Myocyte (in vitro differentiated cells): ENCODE measurements around the gene HOXC5. TPM values are rescaled to one million over a fixed set of nuclear protein-coding genes. Genes with fewer than 3 reads are reported as not detected.
A peak's percentile ranks its signal among the peaks of the same experiment; 100 is the strongest.

Experiments
- DNase-seq: peaks from one replicate; pipeline ENCODE4 v3.0.0-alpha.2; 2012; ENCODE audit warnings: low read depth
- total RNA-seq: library from RNA; depleted of rRNA; stranded (reverse); fragments of >200 nt; gene quantifications from 2 replicates; pipeline ENCODE4 v1.2.3, GENCODE V29; 2014

The HOXC5 gene
- total RNA-seq, 1 donor from 2014 or later, result 1.2 TPM

GRCh38 chr12:54006559-54007220, 26.2 kb upstream of the HOXC5 start:
- DNase-seq, result no peak

- DNase-seq, result no peak
These were observed 25.2 kb upstream of the HOXC5 start for GRCh38 chr12:54007538-54008259.

GRCh38 chr12:54008260-54008552, 24.6 kb upstream of the HOXC5 start:
- no peak for DNase-seq

GRCh38 chr12:54009171-54010052, 23.4 kb upstream of the HOXC5 start:
- peak; percentile 55 for DNase-seq

GRCh38 chr12:54010053-54010971, 22.5 kb upstream of the HOXC5 start:
- DNase-seq, result peak; percentile 38

DNA sequence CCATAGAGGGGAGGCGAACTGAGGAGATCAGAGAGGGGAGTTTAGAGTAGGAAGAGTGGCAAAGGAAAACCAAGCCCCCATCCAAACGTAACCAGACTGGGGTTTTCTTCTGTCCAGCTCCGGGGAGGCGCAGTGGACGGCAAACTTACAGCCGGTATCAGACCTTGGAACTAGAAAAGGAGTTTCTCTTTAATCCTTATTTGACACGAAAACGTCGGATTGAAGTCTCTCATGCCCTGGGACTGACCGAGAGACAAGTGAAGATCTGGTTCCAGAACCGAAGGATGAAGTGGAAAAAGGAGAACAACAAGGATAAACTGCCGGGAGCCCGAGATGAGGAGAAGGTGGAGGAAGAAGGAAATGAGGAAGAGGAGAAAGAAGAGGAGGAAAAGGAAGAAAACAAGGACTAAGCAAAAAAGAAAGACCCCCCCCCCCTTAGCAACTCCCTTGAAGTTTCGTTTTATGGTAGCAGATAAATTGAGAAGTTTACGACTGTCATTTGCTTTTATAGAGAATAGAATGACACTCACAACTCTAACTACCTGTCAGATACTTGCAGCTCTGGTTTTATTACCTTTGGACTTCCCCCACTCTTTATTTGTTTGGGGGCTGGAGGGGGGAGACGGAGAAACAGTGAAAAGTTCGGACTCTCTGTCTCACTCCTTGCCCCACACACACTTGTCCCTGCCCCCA, 21.7 kb upstream of the HOXC5 start:
- peak; percentile 34 for DNase-seq

DNA sequence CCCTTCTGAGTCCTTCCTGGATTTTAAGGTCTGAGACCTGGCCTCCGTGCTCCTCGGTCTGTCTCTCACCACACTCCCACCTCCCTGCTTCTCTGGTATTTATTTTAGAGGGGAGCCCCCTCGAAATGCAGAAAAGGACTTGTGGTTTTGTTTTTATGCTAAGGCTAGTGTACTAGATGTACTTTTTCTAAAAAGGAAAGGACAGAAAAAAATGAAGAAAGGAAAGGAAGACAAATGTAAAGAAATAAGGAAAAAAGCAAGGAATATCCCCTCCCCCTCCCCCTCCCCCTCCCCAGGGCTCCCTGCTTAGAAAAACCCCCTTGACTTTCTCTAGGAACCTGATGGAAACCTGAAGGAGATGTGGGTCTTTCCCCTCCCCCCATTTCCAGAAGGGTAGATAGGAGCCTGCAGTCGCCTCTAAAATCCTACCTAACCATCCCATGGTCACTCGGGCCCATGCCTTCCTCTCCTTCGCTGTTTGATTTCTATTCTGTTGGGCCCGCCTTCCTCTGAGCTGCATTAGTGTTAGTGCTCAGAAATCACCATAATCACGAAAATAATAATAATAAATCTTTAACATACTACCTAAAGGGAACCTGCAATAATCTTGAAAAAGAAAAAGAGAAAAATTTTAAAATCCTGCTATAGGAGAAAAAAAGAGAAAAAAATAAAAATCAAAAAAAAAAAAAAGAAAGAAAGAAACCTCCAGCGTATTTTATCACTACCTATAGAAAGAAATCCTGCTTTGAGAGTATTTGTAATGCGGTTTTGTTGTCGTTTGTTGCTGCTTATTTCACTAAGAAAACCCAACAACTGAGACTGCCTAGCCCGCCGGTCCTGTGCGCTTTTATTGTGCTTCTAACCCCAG, 21.0 kb upstream of the HOXC5 start:
- DNase-seq, result peak; percentile 47

DNA sequence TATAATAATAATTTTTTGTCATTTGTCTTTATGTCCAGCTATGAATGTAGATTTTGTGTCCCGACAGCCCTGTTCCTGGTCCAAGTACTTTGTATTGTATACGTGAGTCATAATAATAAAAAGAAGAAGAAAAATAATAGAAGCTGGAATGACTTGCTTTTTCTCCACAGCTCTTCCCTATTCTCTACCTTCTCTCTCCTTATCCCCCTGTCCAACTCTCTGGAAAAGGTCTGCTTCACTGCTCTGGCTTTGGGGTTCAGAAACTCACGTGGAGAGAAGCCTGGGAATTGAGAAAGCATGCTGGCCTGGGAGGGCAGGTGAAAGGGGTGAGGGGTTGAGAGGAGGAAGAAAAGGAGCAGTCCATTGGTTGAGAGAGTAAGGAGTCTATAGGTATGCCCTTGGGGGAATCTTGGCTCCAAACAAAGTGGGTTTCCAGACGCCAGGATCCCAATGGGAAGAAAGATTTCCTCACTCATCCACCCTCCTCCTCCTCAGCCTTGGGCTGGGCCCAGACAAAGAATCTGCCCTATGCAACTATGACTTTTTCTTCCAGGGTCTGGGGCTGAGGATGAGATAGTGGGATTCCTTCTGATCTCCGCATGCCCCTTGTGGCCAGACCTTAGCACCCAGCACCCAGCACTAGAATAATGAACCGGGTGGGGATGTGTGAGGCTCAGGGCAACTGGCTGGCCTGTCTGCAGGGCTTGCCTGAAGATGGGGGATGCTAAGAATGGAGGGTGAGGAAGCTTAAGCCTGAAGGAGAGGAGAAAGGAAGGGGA, 20.0 kb upstream of the HOXC5 start:
- peak; percentile 37 for DNase-seq

- peak; percentile 66 for DNase-seq
These were observed 18.4 kb upstream of the HOXC5 start for GRCh38 chr12:54014377-54015017.

GRCh38 chr12:54015018-54015931, 17.6 kb upstream of the HOXC5 start:
- DNase-seq, result no peak

DNA sequence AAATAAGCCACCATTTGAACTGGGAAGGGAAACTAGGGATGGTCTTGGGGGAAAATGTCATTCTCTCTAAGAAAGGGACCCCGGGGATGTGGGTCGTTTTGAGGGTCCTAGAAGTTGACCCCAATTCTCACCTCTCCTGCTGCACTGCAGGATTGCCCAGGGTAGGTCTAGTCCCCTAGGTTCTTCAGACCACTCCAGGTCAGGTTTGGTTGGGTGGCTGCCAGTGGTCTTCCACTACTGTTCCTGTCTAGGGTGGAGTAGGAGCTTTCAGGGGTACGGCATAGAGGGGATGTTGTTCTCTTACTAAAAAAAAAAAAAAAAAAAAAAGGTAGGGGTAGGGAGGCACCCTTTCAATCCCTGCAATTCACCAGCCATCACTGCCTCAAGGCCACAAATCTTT, 16.8 kb upstream of the HOXC5 start:
- DNase-seq, result no peak

DNA sequence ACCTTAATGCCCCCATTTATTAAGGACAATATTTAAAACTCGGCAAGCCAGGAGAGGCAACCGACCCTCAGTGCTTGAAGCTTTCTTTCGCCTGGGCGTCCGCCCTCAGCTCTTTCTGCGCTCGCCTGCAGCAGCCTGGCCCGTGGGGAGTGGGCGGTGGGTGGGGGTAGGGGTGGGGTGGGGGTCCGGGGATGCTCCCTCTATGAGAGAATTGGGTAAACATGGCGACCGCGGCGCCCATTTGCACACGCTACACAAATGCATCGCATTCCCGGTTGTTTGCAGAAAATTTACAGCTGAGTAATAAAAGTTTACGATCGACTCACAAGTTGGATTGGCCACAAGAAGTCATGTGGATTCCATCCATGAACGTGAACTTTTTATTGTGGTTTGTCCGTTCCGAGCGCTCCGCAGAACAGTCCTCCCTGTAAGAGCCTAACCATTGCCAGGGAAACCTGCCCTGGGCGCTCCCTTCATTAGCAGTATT, 16.3 kb upstream of the HOXC5 start:
- peak; percentile 80 for DNase-seq

DNA sequence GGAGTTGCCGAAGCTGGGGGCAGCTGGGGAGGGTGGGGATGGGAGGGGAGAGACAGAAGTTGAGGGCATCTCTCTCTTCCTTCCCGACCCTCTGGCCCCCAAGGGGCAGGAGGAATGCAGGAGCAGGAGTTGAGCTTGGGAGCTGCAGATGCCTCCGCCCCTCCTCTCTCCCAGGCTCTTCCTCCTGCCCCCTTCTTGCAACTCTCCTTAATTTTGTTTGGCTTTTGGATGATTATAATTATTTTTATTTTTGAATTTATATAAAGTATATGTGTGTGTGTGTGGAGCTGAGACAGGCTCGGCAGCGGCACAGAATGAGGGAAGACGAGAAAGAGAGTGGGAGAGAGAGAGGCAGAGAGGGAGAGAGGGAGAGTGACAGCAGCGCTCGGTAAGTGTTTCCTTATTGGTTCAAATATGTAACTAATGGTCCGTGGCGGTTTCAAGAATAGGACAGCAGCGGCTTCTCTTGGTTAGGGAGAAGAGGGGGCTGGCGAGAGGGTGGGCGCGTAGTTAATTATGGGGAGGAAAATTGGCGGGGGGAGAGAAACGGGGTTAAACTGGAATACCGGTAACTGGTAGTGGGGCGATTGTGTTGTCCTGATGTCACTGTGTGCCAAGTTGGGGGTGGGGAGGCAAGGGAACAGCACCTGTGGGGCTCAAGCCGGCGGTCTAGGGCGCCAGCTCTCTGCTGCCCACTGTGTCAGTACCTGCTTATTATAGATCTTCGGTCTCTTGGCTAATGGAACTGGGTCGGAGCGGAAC, 15.6 kb upstream of the HOXC5 start:
- peak; percentile 88 for DNase-seq

DNA sequence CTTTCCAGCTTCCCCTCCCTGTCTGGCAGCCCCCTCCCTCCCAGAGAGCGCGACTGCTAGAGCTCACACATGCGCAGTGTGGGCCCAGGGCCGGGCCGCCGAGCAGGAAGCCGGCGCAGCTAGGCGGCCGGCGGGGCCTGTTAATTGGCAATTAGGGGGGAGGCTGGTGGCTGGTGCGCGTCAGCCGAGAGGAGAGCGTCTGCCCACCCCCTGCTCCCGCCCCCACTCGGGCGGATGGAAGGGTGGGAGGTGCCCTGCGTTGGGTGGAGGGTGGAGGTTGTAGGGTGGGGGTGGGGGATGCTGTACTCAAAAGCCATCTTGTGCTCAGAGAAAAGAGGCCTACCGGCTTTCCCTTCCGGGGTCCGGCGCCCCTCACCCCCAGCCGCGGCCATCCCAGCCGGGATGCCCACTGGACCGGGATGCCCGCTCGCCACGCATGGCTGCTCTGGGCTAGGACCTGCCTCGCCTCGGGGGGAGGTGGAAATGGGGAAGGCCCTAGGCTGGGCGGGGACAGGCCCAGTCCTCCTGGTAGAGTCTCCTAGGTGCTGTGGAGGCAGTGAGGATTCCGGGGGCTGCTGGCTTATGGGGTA, 14.9 kb upstream of the HOXC5 start:
- peak; percentile 95 for DNase-seq

GRCh38 chr12:54018468-54018984, 14.3 kb upstream of the HOXC5 start:
- DNase-seq, result peak; percentile 75
